Right lobe of liver (tissue), 6 donors: ENCODE results near the gene C15orf61. TPM values are rescaled to one million over a fixed set of nuclear protein-coding genes. Genes with fewer than 3 reads are reported as not detected.

Experiments used
- ATAC-seq, 4 donors: fragments of 200-7000 bp; cut with Tn5 transposase; one replicate each; pipeline ENCODE4 v1.9.1; 2020; ENCODE audit warnings: mild to moderate bottlenecking in 4 of 4, moderate library complexity in 4 of 4
- DNase-seq, 3 donors: peaks; one replicate each; pipeline ENCODE4 v3.0.0-alpha.2; 2020
- H3K27ac ChIP-seq, 3 donors: fragments of 200-600 bp; one replicate each; pipeline ENCODE4 v1.8.0; 2022
- H3K27me3 ChIP-seq, 2 donors: fragments of 200-600 bp; one replicate each; pipeline ENCODE4 v1.8.0; 2022
- H3K36me3 ChIP-seq, 4 donors: fragments of 200-600 bp; sonication (generic) in 1 of 4; one replicate each; pipeline versions ENCODE4 v1.5.1 to v1.8.0; 2017 to 2022; ENCODE audit warnings: control low read depth in 1 of 4
- H3K4me1 ChIP-seq, 4 donors: fragments of 200-600 bp; sonication (generic) in 1 of 4; one replicate each; pipeline versions ENCODE4 v1.5.1 to v1.8.0; 2017 to 2022; ENCODE audit warnings: control low read depth in 1 of 4
- H3K4me3 ChIP-seq, 3 donors: fragments of 200-600 bp; one replicate each; pipeline ENCODE4 v1.8.0; 2022
- H3K9me3 ChIP-seq, 4 donors: fragments of 200-600 bp; sonication (generic) in 1 of 4; one replicate each; pipeline versions ENCODE4 v1.5.1 to v1.8.0; 2017 to 2022; ENCODE audit warnings: control low read depth in 1 of 4
- CTCF ChIP-seq, 4 donors: fragments of 200-600 bp in 3 of 4; fragments of 450-650 bp in 1 of 4; IDR thresholded peaks; one replicate each; pipeline versions ENCODE4 v1.5.1 to v1.8.0; 2016 to 2022; ENCODE audit warnings: antibody characterized with exemption in 4 of 4, mild to moderate bottlenecking in 2 of 4
- POLR2A ChIP-seq: fragments of 450-650 bp; IDR thresholded peaks from one replicate; pipeline ENCODE4 v1.6.1; 2017; ENCODE audit warnings: antibody characterized with exemption, mild to moderate bottlenecking
- WGBS: methylation state at CpG from one replicate; pipeline ENCODE4 v1.1.6; 2018; ENCODE audit warnings: low coverage, low lambda C conversion rate; ENCODE audit not compliant: insufficient coverage; ENCODE audit errors: missing lambda C conversion rate; 5-methylcytosine and 5-hydroxymethylcytosine counted together
- intact Hi-C, 2 donors: fragments of 100-400 bp; cut with DNase I; formaldehyde crosslinking; loops; one replicate each; pipeline versions ENCODE4 v1.11.2 to v1.14.1; 2022
- total RNA-seq, 6 experiments: library from RNA; depleted of rRNA in 2 of 6; stranded (reverse); fragments of >200 nt in 2 of 6; fragmentation: NEBNext Ultra II Directional in 3 of 6; extraction: Animal tissue kit (Norgen Biotek cat#: 25700) in 3 of 6; gene quantifications; one replicate each; pipeline versions ENCODE4 v1.1.0 to v1.2.4, GENCODE V29; 2016 to 2023
- donor health status: DM: no; HTN: yes; CAD: no.
- donor health status: DM: no; HTN: no; CAD: no.
- donor health status: DM: no; HTN: no; CAD: no.
- donor health status: DM: no; HTN: yes; CAD: no.
- donor health status: DM: no; HTN: yes; CAD: no.

The C15orf61 gene
- total RNA-seq, 6 experiments from 2014 or later, result 1.4 to 3.0 (median 2.3) TPM

GRCh38 chr15:67569668-67570067, 48.7 kb downstream of the C15orf61 start:
- 94% methylated on average over 3 of the region's 3 CpGs for WGBS
- no peaks in the 10 kb centered on the region for H3K36me3 ChIP-seq
- ATAC-seq, result no peak
- no peaks in the 10 kb centered on the region for H3K4me1 ChIP-seq
- DNase-seq, result no peak
- no peak overlapping the region for H3K4me3 ChIP-seq
- H3K9me3 ChIP-seq, result no peaks in the 10 kb centered on the region
- TF ChIP-seq POLR2A, result no peak
- no peak for TF ChIP-seq CTCF (IDR thresholded peaks at IDR 0.05)
- intact Hi-C loops, result no loop called here
- H3K27ac ChIP-seq, result no peak overlapping the region
- no peaks in the 10 kb centered on the region for H3K27me3 ChIP-seq

- no peaks in the 10 kb centered on the region for H3K27me3 ChIP-seq
- intact Hi-C loops, result no loop called here
- no peak for TF ChIP-seq POLR2A
- TF ChIP-seq CTCF (IDR thresholded peaks at IDR 0.05), result no peak
- no peaks in the 10 kb centered on the region for H3K36me3 ChIP-seq
- no peaks in the 10 kb centered on the region for H3K4me1 ChIP-seq
- WGBS, result 93% methylated on average over 4 of the region's 4 CpGs
- DNase-seq (no peak), ATAC-seq (no peak)
- H3K4me3 ChIP-seq, result no peak overlapping the region
- no peaks in the 10 kb centered on the region for H3K9me3 ChIP-seq
- H3K27ac ChIP-seq, result no peak overlapping the region
Observed at GRCh38 chr15:67570875-67571647, 50.1 kb downstream of the C15orf61 start.

- intact Hi-C loops, result no loop called here
- no peak overlapping the region for H3K27ac ChIP-seq
- no peaks in the 10 kb centered on the region for H3K36me3 ChIP-seq
- WGBS, result 90% methylated on average over 5 of the region's 5 CpGs
- H3K4me1 ChIP-seq, result no peaks in the 10 kb centered on the region
- no peaks in the 10 kb centered on the region for H3K9me3 ChIP-seq
- DNase-seq (no peak), ATAC-seq (no peak)
- no peak overlapping the region for H3K4me3 ChIP-seq
- H3K27me3 ChIP-seq, result no peaks in the 10 kb centered on the region
- TF ChIP-seq CTCF (IDR thresholded peaks at IDR 0.05) (no peak), POLR2A (no peak)
Observed at GRCh38 chr15:67571648-67572415, 50.9 kb downstream of the C15orf61 start.

GRCh38 chr15:67573194-67573593, 52.3 kb downstream of the C15orf61 start:
- intact Hi-C loops, result no loop called here
- ATAC-seq (no peak), DNase-seq (no peak)
- no peak overlapping the region for H3K4me3 ChIP-seq
- no peaks in the 10 kb centered on the region for H3K4me1 ChIP-seq
- no peak for TF ChIP-seq POLR2A
- H3K9me3 ChIP-seq, result no peaks in the 10 kb centered on the region
- 86% methylated on average over 2 of the region's 3 CpGs for WGBS
- no peaks in the 10 kb centered on the region for H3K36me3 ChIP-seq
- no peak overlapping the region for H3K27ac ChIP-seq
- H3K27me3 ChIP-seq, result no peaks in the 10 kb centered on the region

- 87% methylated on average over 3 of the region's 4 CpGs for WGBS
- Histone ChIP-seq H3K27ac (no peak overlapping the region), H3K4me3 (no peak overlapping the region), H3K9me3 (no peaks in the 10 kb centered on the region), H3K27me3 (no peaks in the 10 kb centered on the region), H3K36me3 (no peaks in the 10 kb centered on the region), H3K4me1 (no peaks in the 10 kb centered on the region)
- no peak for DNase-seq
- peak in 3 of 4 donors; percentile 27 to 46 (median 31) for ATAC-seq
- TF ChIP-seq POLR2A (no peak), CTCF (IDR thresholded peaks at IDR 0.05) (no peak)
- intact Hi-C loops, result no loop called here
Observed at GRCh38 chr15:67575039-67575502, 54.1 kb downstream of the C15orf61 start.
